Activated naive CD4-positive, alpha-beta T cell treated with anti-CD3 and anti-CD28 coated beads, Interleukin-2, amount 50 U/mL, for 16 hours (primary cell): ENCODE results near the gene MEF2C.
A peak's percentile ranks its signal among the peaks of the same experiment; 100 is the strongest.

Experiments used
- DNase-seq: peaks from one replicate; pipeline ENCODE4 v3.0.0-alpha.2; 2020

The MEF2C gene

GRCh38 chr5:88745093-88745696 is 137.8 kb downstream of the MEF2C start:
- DNase-seq = no peak

GRCh38 chr5:88743231-88743834 is 139.7 kb downstream of the MEF2C start:
- no peak for DNase-seq

GRCh38 chr5:88741964-88742363 is 141.0 kb downstream of the MEF2C start:
- DNase-seq = no peak

GRCh38 chr5:88740604-88741185 is 142.3 kb downstream of the MEF2C start:
- no peak for DNase-seq

- DNase-seq = no peak
Observed at GRCh38 chr5:88736494-88736893, 146.5 kb downstream of the MEF2C start.

- no peak for DNase-seq
Observed at GRCh38 chr5:88734983-88735382, 148.0 kb downstream of the MEF2C start.

GRCh38 chr5:88734191-88734640 is 148.8 kb downstream of the MEF2C start:
- DNase-seq = no peak

- DNase-seq = no peak
Observed at GRCh38 chr5:88732862-88733261, 150.1 kb downstream of the MEF2C start.

- no peak for DNase-seq
Observed at GRCh38 chr5:88732181-88732633, 150.8 kb downstream of the MEF2C start.

- DNase-seq = no peak
Observed at GRCh38 chr5:88729829-88730182, 153.2 kb downstream of the MEF2C start.

- peak; percentile 48 for DNase-seq
Observed at GRCh38 chr5:88729084-88729828, 153.7 kb downstream of the MEF2C start.

- no peak for DNase-seq
Observed at GRCh38 chr5:88727705-88728313, 155.2 kb downstream of the MEF2C start.

- DNase-seq = no peak
Observed at GRCh38 chr5:88725454-88725853, 157.5 kb downstream of the MEF2C start.

GRCh38 chr5:88724201-88724600 is 158.8 kb downstream of the MEF2C start:
- DNase-seq = no peak

- no peak for DNase-seq
Observed at GRCh38 chr5:88722546-88723073, 160.4 kb downstream of the MEF2C start.

GRCh38 chr5:88719434-88719833 is 163.6 kb downstream of the MEF2C start:
- no peak for DNase-seq

GRCh38 chr5:88718736-88719135 is 164.2 kb downstream of the MEF2C start:
- DNase-seq = no peak

- no peak for DNase-seq
Observed at GRCh38 chr5:88716101-88716500, 166.9 kb downstream of the MEF2C start.

GRCh38 chr5:88715503-88715902 is 167.5 kb downstream of the MEF2C start:
- DNase-seq = no peak

GRCh38 chr5:88713818-88714217 is 169.2 kb downstream of the MEF2C start:
- DNase-seq = no peak

- DNase-seq = no peak
Observed at GRCh38 chr5:88708682-88709398, 174.1 kb downstream of the MEF2C start.

- no peak for DNase-seq
Observed at GRCh38 chr5:88708021-88708420, 175.0 kb downstream of the MEF2C start.
